ENCODE data around the gene ARSB. TPM values are rescaled to one million over a fixed set of nuclear protein-coding genes. Genes with fewer than 3 reads are reported as not detected.
A peak's percentile ranks its signal among the peaks of the same experiment; 100 is the strongest.

Gene ARSB
- total RNA-seq, result 14.6 TPM

DNA sequence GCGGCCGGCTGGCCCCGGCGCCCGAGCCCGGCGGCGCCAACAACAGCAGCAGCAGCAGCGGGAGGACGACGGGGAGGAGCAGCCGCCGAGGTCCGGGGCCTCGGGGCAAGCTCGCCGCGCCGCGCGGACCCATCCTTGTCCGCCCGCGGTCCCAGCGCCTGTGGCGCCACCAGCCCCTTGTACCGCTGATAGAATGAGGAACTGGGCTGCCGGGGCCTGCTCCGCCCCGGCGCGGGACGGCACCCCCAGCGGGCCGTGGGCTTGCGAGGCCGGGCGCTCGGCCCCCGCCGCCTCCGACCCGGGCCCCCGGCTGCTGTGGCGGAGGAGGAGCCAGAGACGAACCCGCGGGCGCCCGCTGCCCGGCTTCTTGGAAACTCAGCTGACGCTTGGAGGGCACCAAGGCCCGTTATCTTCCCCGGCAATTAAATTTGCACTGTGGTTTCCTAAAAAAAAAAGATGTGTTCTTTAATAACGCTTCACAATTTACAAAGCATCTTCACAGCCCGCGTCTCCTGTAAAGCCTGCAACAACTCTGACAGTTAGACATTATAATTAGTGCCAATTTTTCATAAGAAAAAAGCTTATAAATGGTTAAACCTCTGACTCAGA is at the start of gene ARSB:
TSS of gene ARSB (minus strand) at position 195 of the 609 bp plus-strand sequence. CDS start at position 133, 62 bp downstream.
- Histone ChIP-seq H3K36me3 (ENCODE audit: control insufficient read depth in 3 of 3, insufficient read depth in 3 of 3, low read length in 3 of 3) (no peaks in the 10 kb centered on the region), H3K27ac (ENCODE audit: low read depth, low read length) (peak within 1 kb of the TSS; percentile 82), H3K27me3 (ENCODE audit: control insufficient read depth in 3 of 3, insufficient read depth in 3 of 3, low read length in 3 of 3) (no peaks in the 10 kb centered on the region), H3K9me3 (ENCODE audit: control insufficient read depth in 3 of 3, low read length in 3 of 3) (no peaks in the 10 kb centered on the region), H3K9ac (ENCODE audit: low read depth in 1 of 3, low read length in 3 of 3) (peak within 1 kb of the TSS; percentile 81 to 87 (median 82)), H3K4me1 (ENCODE audit: control insufficient read depth in 3 of 3, insufficient read depth in 3 of 3, low read length in 3 of 3) (peaks cover 6 to 17% (median 16%) of the 10 kb centered on the region in 3 donors), H3K4me3 (ENCODE audit: low read length in 3 of 3) (peak within 1 kb of the TSS; percentile 79 to 86 (median 81))

DNA sequence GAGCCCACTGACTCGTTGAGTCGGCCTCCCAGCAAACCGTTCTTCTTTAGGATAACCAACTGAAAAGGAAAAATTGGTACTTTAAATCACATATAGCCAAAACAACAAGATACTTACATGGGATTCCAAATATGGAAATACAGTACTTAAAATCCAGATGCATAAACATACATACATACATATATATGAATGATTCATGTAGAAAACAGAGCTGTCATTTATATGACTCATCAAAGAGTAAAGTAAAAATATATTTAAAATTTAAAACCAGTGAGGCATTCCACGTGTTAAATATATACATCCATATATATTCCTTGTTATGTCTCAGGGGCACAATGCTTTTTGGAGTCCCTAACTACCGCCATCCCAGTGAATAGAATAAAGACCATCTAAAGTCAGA is 47.7 kb upstream of the ARSB start:
- Histone ChIP-seq H3K4me1 (ENCODE audit: control insufficient read depth in 3 of 3, insufficient read depth in 3 of 3, low read length in 3 of 3) (no peaks in the 10 kb centered on the region), H3K4me3 (ENCODE audit: low read length in 3 of 3) (no peak overlapping the region), H3K9me3 (ENCODE audit: control insufficient read depth in 3 of 3, low read length in 3 of 3) (no peaks in the 10 kb centered on the region), H3K27ac (ENCODE audit: low read depth, low read length) (no peak overlapping the region), H3K27me3 (ENCODE audit: control insufficient read depth in 3 of 3, insufficient read depth in 3 of 3, low read length in 3 of 3) (no peaks in the 10 kb centered on the region), H3K9ac (ENCODE audit: low read depth in 1 of 3, low read length in 3 of 3) (no peak overlapping the region), H3K36me3 (ENCODE audit: control insufficient read depth in 3 of 3, insufficient read depth in 3 of 3, low read length in 3 of 3) (no peaks in the 10 kb centered on the region)

- Histone ChIP-seq H3K36me3 (ENCODE audit: control insufficient read depth in 3 of 3, insufficient read depth in 3 of 3, low read length in 3 of 3) (no peaks in the 10 kb centered on the region), H3K27ac (ENCODE audit: low read depth, low read length) (no peak overlapping the region), H3K4me1 (ENCODE audit: control insufficient read depth in 3 of 3, insufficient read depth in 3 of 3, low read length in 3 of 3) (no peaks in the 10 kb centered on the region), H3K9me3 (ENCODE audit: control insufficient read depth in 3 of 3, low read length in 3 of 3) (no peaks in the 10 kb centered on the region), H3K9ac (ENCODE audit: low read depth in 1 of 3, low read length in 3 of 3) (no peak overlapping the region), H3K27me3 (ENCODE audit: control insufficient read depth in 3 of 3, insufficient read depth in 3 of 3, low read length in 3 of 3) (no peaks in the 10 kb centered on the region), H3K4me3 (ENCODE audit: low read length in 3 of 3) (no peak overlapping the region)
These were observed 47.1 kb upstream of the ARSB start for GRCh38 chr5:79032031-79032695.

- H3K27ac ChIP-seq (ENCODE audit: low read depth, low read length), result no peak overlapping the region
- no peaks in the 10 kb centered on the region for H3K4me1 ChIP-seq (ENCODE audit: control insufficient read depth in 3 of 3, insufficient read depth in 3 of 3, low read length in 3 of 3)
- H3K27me3 ChIP-seq (ENCODE audit: control insufficient read depth in 3 of 3, insufficient read depth in 3 of 3, low read length in 3 of 3), result no peaks in the 10 kb centered on the region
- H3K4me3 ChIP-seq (ENCODE audit: low read length in 3 of 3), result no peak overlapping the region
- no peaks in the 10 kb centered on the region for H3K36me3 ChIP-seq (ENCODE audit: control insufficient read depth in 3 of 3, insufficient read depth in 3 of 3, low read length in 3 of 3)
- H3K9me3 ChIP-seq (ENCODE audit: control insufficient read depth in 3 of 3, low read length in 3 of 3), result no peaks in the 10 kb centered on the region
- no peak overlapping the region for H3K9ac ChIP-seq (ENCODE audit: low read depth in 1 of 3, low read length in 3 of 3)
These were observed 46.4 kb upstream of the ARSB start for GRCh38 chr5:79031485-79031867.

DNA sequence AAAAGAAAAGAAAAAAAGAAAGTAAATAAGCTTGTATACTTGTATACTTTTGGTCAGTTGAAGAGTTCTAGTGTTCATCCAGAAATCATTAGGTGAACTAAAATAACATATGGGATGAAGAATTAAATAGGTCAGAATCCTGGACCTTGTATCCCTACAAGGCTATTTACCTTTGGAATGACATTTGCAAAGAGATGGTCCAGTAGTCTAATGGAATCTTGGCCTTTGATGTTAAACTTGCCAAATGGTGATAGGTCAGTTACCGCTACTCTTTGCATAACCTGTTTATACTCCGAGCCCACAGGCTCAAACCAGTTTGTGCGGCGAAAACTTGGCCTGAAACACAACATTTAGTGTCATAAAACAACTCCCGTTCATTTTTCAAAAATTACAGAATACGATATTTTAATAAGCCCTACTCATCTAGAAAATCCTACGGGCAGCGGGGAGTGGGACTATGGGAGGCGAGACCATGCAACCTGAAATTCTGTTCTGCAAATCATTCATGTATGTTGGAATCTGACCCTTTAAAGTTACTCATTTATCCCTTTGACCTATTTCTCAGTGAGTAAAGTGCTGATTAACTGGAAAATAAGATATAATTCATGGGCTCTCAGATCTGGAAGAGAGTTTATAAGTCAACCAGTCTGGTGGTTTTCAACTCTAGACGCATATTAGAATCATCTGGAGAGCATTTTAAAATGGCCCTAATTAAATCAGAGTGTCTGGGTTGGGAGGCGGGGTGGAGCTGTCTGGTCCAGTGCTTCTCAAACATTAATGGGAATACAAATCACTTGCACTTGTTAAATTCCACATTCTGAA is 45.8 kb upstream of the ARSB start:
- H3K4me3 ChIP-seq (ENCODE audit: low read length in 3 of 3), result no peak overlapping the region
- H3K9me3 ChIP-seq (ENCODE audit: control insufficient read depth in 3 of 3, low read length in 3 of 3), result no peaks in the 10 kb centered on the region
- no peak overlapping the region for H3K9ac ChIP-seq (ENCODE audit: low read depth in 1 of 3, low read length in 3 of 3)
- H3K4me1 ChIP-seq (ENCODE audit: control insufficient read depth in 3 of 3, insufficient read depth in 3 of 3, low read length in 3 of 3), result no peaks in the 10 kb centered on the region
- H3K27me3 ChIP-seq (ENCODE audit: control insufficient read depth in 3 of 3, insufficient read depth in 3 of 3, low read length in 3 of 3), result no peaks in the 10 kb centered on the region
- no peak overlapping the region for H3K27ac ChIP-seq (ENCODE audit: low read depth, low read length)
- no peaks in the 10 kb centered on the region for H3K36me3 ChIP-seq (ENCODE audit: control insufficient read depth in 3 of 3, insufficient read depth in 3 of 3, low read length in 3 of 3)

GRCh38 chr5:79025054-79025472 is 40.0 kb upstream of the ARSB start:
- Histone ChIP-seq H3K9ac (ENCODE audit: low read depth in 1 of 3, low read length in 3 of 3) (peak overlapping the region; percentile 58 to 76 (median 74)), H3K4me1 (ENCODE audit: control insufficient read depth in 3 of 3, insufficient read depth in 3 of 3, low read length in 3 of 3) (peaks cover 0 to 4% (median 3%) of the 10 kb centered on the region in 3 donors), H3K36me3 (ENCODE audit: control insufficient read depth in 3 of 3, insufficient read depth in 3 of 3, low read length in 3 of 3) (no peaks in the 10 kb centered on the region), H3K9me3 (ENCODE audit: control insufficient read depth in 3 of 3, low read length in 3 of 3) (no peaks in the 10 kb centered on the region), H3K27ac (ENCODE audit: low read depth, low read length) (no peak overlapping the region), H3K27me3 (ENCODE audit: control insufficient read depth in 3 of 3, insufficient read depth in 3 of 3, low read length in 3 of 3) (no peaks in the 10 kb centered on the region), H3K4me3 (ENCODE audit: low read length in 3 of 3) (peak overlapping the region in 2 of 3 donors; percentile 67 to 69)

GRCh38 chr5:79023947-79024346 is 38.8 kb upstream of the ARSB start:
- H3K27me3 ChIP-seq (ENCODE audit: control insufficient read depth in 3 of 3, insufficient read depth in 3 of 3, low read length in 3 of 3), result no peaks in the 10 kb centered on the region
- H3K4me1 ChIP-seq (ENCODE audit: control insufficient read depth in 3 of 3, insufficient read depth in 3 of 3, low read length in 3 of 3), result peaks cover 0 to 4% (median 3%) of the 10 kb centered on the region in 3 donors
- no peak overlapping the region for H3K27ac ChIP-seq (ENCODE audit: low read depth, low read length)
- H3K4me3 ChIP-seq (ENCODE audit: low read length in 3 of 3), result no peak overlapping the region
- H3K9ac ChIP-seq (ENCODE audit: low read depth in 1 of 3, low read length in 3 of 3), result no peak overlapping the region
- no peaks in the 10 kb centered on the region for H3K9me3 ChIP-seq (ENCODE audit: control insufficient read depth in 3 of 3, low read length in 3 of 3)
- no peaks in the 10 kb centered on the region for H3K36me3 ChIP-seq (ENCODE audit: control insufficient read depth in 3 of 3, insufficient read depth in 3 of 3, low read length in 3 of 3)

DNA sequence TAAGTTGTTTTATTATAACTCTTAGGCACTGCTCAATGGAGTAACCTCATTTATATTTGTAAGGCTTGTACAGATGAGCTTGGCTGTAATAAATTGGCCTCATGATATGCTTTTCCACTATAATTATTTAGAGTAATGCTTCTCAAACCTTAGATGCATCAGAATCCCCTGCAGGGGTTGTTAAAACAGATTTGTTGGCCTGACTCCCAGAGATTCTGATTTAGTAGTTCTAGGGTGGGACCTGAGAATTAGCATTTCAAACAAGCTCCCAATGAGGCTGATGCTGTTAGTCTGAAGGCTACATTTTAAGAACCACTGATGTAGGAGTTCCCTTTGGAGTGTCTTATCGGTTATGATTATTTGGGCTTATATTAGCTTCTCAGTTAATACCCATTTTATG is 38.2 kb upstream of the ARSB start:
- H3K4me3 ChIP-seq (ENCODE audit: low read length in 3 of 3), result no peak overlapping the region

GRCh38 chr5:79022771-79023170 is 37.7 kb upstream of the ARSB start:
- no peak overlapping the region for H3K27ac ChIP-seq (ENCODE audit: low read depth, low read length)
- no peaks in the 10 kb centered on the region for H3K36me3 ChIP-seq (ENCODE audit: control insufficient read depth in 3 of 3, insufficient read depth in 3 of 3, low read length in 3 of 3)
- H3K9ac ChIP-seq (ENCODE audit: low read depth in 1 of 3, low read length in 3 of 3), result no peak overlapping the region
- H3K9me3 ChIP-seq (ENCODE audit: control insufficient read depth in 3 of 3, low read length in 3 of 3), result no peaks in the 10 kb centered on the region
- H3K4me1 ChIP-seq (ENCODE audit: control insufficient read depth in 3 of 3, insufficient read depth in 3 of 3, low read length in 3 of 3), result peaks cover 0 to 4% (median 3%) of the 10 kb centered on the region in 3 donors
- H3K4me3 ChIP-seq (ENCODE audit: low read length in 3 of 3), result no peak overlapping the region
- no peaks in the 10 kb centered on the region for H3K27me3 ChIP-seq (ENCODE audit: control insufficient read depth in 3 of 3, insufficient read depth in 3 of 3, low read length in 3 of 3)

More for the DNA sequence above, 38.2 kb upstream of the ARSB start:
- Histone ChIP-seq H3K27me3 (ENCODE audit: control insufficient read depth in 3 of 3, insufficient read depth in 3 of 3, low read length in 3 of 3) (no peaks in the 10 kb centered on the region), H3K36me3 (ENCODE audit: control insufficient read depth in 3 of 3, insufficient read depth in 3 of 3, low read length in 3 of 3) (no peaks in the 10 kb centered on the region), H3K4me1 (ENCODE audit: control insufficient read depth in 3 of 3, insufficient read depth in 3 of 3, low read length in 3 of 3) (peaks cover 0 to 4% (median 3%) of the 10 kb centered on the region in 3 donors), H3K9me3 (ENCODE audit: control insufficient read depth in 3 of 3, low read length in 3 of 3) (no peaks in the 10 kb centered on the region), H3K9ac (ENCODE audit: low read depth in 1 of 3, low read length in 3 of 3) (no peak overlapping the region), H3K27ac (ENCODE audit: low read depth, low read length) (no peak overlapping the region)

GRCh38 chr5:79021753-79022152 is 36.6 kb upstream of the ARSB start:
- Histone ChIP-seq H3K9me3 (ENCODE audit: control insufficient read depth in 3 of 3, low read length in 3 of 3) (no peaks in the 10 kb centered on the region), H3K4me3 (ENCODE audit: low read length in 3 of 3) (no peak overlapping the region), H3K9ac (ENCODE audit: low read depth in 1 of 3, low read length in 3 of 3) (no peak overlapping the region)

More at GRCh38 chr5:79021753-79022152, 36.6 kb upstream of the ARSB start:
- Histone ChIP-seq H3K36me3 (ENCODE audit: control insufficient read depth in 3 of 3, insufficient read depth in 3 of 3, low read length in 3 of 3) (no peaks in the 10 kb centered on the region), H3K27me3 (ENCODE audit: control insufficient read depth in 3 of 3, insufficient read depth in 3 of 3, low read length in 3 of 3) (no peaks in the 10 kb centered on the region), H3K27ac (ENCODE audit: low read depth, low read length) (no peak overlapping the region), H3K4me1 (ENCODE audit: control insufficient read depth in 3 of 3, insufficient read depth in 3 of 3, low read length in 3 of 3) (peaks cover 0 to 4% (median 3%) of the 10 kb centered on the region in 3 donors)
